ENCODE data around the gene JMJD8. TPM values are rescaled to one million over a fixed set of nuclear protein-coding genes. Genes with fewer than 3 reads are reported as not detected.
A peak's percentile ranks its signal among the peaks of the same experiment; 100 is the strongest.

The JMJD8 gene
- total and polyA plus RNA-seq, 9 of the 15 experiments (the other 6 are each of a cell fraction or from before 2014, with no cell fraction given) = 1.2 to 50.6 (median 29.3) TPM

- TF ChIP-seq CHAMP1 (IDR thresholded peaks at IDR 0.05) = no peak
- no peak for TF ChIP-seq ZNF318 (IDR thresholded peaks at IDR 0.05; ENCODE audit: borderline replicate concordance in 1 of 2, low read depth in 1 of 2)
- TF ChIP-seq DEAF1 (CRISPR knock-in tag; IDR thresholded peaks at IDR 0.05) = no peak
- TF ChIP-seq ZNF282 (CRISPR knock-in tag; IDR thresholded peaks at IDR 0.05) = peak; percentile 34
- TF ChIP-seq KLF6 (CRISPR knock-in tag; IDR thresholded peaks at IDR 0.05; ENCODE audit: borderline replicate concordance) = no peak
- 0 out of 2 replicates have a peak, but pooled peaks have one; percentile 46 for TF ChIP-seq SFPQ (IDR thresholded peaks at IDR 0.05; ENCODE audit: low read depth, low read length)
- TF ChIP-seq CBX1 (IDR thresholded peaks at IDR 0.05; ENCODE audit: low read depth) = peak; percentile 16; the same call in 1 of the 2 replicates
- TF ChIP-seq KLF13 (tag; IDR thresholded peaks at IDR 0.05; ENCODE audit: borderline replicate concordance, low read depth) = no peak
- peak; percentile 99 for TF ChIP-seq GABPA (tag; conservative IDR thresholded peaks at IDR 0.05; ENCODE audit: low read depth)
- TF ChIP-seq CHD1 (IDR thresholded peaks at IDR 0.05; ENCODE audit: low read length) = no peak
- no peak for TF ChIP-seq HDAC2 (IDR thresholded peaks at IDR 0.05)
Measured at GRCh38 chr16:720990-721764, 37.0 kb upstream of the JMJD8 start, which contains the start of gene ANTKMT (continued).

Measured in K562 (cell line).